GM21423 (cell line): ENCODE results near the gene EIF2AK3.
A peak's percentile ranks its signal among the peaks of the same experiment; 100 is the strongest.
"Not testable (repeated sequence)": the region's sequence is repeated elsewhere in the genome, so short reads cannot be mapped to it uniquely, and the experiment has no call there.

Source experiments
- ATAC-seq: cut with Tn5 transposase; IDR thresholded peaks from one replicate; pipeline ENCODE4 v1.9.1; 2021; ENCODE audit warnings: mild to moderate bottlenecking, moderate library complexity; ENCODE audit not compliant: unreplicated experiment

Gene EIF2AK3

GRCh38 chr2:88637464-88637863 lies 10.2 kb upstream of the EIF2AK3 start:
- ATAC-seq: no peak

DNA sequence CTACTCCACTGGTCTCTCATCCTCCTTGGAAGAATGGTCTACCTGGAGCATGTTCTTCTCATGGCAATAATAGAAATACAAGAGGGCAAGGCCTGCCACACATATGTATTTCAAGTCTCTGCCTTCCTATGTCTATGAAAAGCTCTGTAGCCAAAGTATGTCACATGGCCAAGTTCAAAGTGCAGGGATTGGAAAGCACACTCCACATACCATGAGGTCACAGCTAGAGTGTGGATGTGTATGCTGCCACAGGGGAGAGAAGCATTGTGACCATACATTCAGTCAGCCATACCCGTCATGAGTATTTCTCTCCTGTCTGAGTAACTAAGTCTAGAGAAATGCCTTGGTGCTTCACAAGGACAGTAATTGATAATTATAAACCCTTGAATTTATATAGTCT lies 8.8 kb upstream of the EIF2AK3 start:
- ATAC-seq: no peak

DNA sequence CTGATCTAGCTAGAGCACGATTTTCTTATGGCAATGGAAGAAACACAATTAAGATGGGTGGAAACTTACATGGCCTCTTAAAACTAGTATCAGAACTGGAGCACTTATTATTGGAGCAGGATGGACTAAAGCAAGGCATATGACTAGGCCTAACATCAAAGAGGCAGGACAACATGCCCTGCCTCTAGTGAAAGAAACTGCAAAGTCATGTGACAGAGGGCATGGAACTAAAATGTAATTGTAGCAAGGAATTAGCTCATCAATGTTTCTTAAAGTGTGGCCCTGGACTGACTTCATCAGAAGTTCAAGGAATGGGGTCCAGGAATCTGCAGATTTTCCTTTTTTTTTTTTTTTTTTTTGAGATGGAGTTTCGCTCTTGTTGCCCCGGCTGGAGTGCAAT lies 5.3 kb upstream of the EIF2AK3 start:
- no peak for ATAC-seq

GRCh38 chr2:88628571-88628939 lies 1.3 kb upstream of the EIF2AK3 start:
- ATAC-seq: no peak

- peak; percentile 38 for ATAC-seq
Observed at GRCh38 chr2:88627856-88628570, 749 bp upstream of the EIF2AK3 start.

DNA sequence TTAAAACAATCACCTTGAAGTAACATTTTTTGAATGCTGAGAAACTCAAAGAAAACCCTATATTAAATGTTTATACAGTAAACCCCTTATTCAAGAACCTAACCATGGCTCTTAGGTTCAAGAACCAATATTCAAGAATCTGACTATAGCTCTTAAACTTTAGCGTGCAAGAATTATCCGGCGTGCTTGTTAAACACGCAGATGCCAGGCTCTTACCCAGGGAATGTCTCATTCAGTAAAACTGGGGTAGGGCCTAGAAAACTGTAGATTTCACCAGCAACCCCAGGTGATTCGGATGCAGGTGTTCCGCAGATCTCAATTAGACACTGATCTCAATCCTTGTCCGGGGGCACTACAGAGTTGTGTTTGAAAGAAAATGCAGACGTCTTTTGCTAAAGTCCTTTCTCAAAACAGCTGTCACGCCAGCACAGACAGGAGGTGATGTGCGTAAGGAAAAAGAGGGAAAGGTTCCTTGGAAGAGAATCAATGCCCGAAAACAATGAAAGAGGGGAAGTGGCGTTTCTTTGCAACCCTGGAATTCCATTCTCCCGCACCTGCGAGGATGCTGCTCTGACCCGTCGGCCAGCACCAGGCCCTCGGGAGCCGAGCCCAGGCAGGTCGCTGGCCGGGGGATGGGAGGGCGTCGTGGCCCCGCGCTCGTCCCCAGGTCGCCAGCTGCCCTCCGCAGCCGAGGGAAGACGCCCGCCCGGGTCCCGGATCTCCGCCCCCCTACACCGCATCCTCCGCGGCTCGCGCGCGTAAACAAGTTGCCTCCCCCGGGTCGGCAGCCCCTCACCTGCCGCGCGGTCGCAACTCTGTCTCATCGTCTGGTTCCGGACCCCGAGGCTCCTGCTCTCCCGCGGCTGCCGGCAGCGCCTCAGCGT lies 851 bp downstream of the EIF2AK3 start:
- peak; percentile 7 for ATAC-seq

DNA sequence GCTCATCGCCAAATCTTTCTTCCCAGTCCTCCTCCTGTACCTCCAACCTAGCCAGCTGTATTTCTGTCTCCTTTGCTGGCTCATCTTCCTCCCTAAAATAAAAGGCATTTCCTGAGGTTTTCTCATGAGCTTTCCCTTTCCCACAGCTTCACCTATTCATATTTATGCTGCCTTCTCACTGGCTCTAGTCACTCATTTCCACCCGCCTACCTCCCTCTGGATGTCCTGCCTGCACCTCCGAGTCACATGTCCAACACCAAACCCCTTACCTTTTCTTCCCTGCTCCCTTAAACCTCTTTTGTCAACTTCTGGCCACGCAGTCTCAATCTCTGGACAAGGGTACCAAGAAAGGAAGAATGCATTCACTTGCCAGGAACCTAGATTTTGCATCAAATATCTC lies 2.8 kb downstream of the EIF2AK3 start:
- ATAC-seq: no peak

GRCh38 chr2:88623831-88624465 lies 3.3 kb downstream of the EIF2AK3 start:
- not testable (repeated sequence) for ATAC-seq

- no peak for ATAC-seq
Observed at GRCh38 chr2:88622307-88622706, 5.0 kb downstream of the EIF2AK3 start.

DNA sequence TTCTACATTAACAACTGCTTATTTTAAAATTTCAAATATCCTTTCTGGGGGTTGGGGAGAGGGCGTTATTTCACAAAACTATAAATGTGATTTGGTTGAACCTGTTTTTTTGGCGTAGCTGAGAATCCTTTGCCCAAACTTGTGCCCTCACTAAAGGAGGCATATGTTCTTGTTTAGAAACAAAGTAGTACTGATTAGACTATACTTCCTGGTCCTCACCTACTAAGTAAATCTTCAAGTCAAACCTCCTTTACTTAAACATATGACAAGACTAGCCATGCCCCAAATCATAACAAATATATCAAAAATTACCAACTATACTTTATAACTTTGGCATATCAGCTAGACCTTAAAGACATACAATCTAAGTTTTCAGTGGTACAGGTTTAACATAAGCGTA lies 5.8 kb downstream of the EIF2AK3 start:
- no peak for ATAC-seq

DNA sequence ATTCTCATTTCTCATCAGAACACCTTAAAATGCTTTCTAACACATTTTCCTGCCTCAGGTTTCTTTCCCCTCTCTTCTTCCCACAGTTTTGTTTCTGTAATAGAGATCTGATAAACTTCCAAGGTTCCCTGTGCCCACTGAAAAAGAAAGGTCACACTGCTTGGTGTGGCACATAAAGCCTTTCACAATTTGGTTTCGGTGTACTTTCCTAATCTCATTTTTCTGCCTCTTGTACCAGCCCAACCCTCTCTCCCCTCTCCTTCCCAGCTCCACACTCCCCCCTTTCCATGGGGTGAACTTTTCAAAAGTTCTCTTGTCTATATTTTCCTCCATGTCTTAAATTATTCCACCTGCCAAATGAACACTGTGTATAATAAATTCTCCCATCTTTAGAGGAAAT lies 7.2 kb downstream of the EIF2AK3 start:
- ATAC-seq: no peak

DNA sequence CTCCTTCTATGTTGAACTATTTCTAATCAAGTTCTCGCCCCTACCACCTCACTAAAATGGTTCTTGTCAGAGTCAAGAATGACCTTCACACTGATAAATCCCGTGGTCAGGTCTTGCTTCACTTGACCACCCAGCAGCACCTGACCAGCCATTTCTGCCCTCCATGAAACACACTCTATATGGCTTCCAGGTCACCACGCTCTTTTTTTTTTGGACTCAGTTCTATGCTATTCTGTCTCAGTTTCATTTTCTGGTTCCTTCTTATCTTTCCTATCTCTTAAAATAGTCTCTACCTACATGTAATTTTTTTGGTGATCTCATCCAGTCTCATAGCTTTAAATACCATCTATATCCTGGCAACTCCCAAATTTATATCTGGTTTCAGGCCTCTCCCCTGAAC lies 11.4 kb downstream of the EIF2AK3 start:
- ATAC-seq: peak; percentile 49

DNA sequence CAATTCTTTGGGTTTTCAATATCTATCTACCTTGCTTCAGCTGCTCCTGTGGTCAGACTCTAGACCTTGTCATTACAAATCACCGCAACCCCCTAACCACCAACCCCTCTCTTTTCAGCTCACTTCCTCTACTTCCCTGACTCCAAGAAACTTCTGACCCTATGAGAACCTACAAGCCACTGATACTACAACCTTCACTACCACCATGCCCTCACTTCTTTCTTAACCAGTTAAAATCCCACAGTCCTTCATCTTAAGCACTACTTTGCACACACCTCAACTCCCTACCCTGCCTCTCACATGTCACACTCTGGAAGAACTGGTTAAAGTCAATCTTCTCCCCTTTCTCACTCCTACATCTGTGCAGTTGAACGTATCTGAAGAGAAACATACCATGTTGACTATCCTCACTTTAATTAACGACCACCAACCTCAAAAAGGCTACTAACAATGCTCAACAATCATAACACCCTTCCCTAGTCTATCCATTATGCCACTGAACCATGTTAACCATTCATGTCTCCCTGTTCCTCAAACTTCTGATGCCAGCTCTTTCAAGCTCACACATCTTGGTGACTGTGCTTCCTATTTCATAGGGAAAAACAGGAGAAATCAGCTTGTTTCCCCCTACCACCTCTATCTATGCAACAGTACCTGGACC lies 12.6 kb downstream of the EIF2AK3 start:
- peak; percentile 79 for ATAC-seq

- ATAC-seq: no peak
Observed at GRCh38 chr2:88613921-88614320, 13.3 kb downstream of the EIF2AK3 start.

DNA sequence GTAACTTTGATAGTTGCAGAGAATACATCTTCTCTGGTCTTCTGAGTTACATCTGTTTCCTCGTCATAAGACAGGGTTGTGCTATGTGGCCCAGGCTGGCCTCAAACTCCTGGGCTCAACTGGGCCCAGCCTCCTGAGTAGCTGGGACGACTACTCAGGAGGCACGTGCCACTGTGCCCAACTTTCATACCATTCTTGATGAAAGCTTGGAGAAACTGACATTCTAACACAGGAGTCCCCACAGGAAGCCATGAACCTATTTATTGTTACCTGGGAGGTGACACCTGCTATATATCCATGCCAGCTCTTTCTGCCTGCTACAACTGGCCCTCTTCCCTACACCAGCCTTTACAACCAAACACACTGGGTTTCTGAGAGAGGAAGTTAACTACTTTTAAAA lies 19.1 kb downstream of the EIF2AK3 start:
- no peak for ATAC-seq

DNA sequence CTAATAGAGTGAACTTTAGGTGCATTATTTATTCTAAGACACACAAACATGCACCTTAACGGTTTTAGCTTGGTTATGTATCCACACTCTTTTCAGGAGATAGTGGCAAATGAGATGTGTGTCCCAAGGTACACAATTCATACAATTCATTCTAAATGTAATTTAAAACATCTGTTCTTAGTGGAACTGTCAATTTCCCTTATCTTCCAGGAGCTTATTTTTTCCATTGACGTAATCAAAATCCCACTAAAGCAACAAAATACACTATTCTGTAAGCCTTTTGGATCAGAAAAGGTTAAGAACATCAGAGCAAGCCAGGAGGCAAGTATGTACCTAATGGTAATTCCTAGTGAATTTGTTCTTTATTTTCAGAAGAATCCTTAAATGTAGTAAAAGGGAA lies 19.8 kb downstream of the EIF2AK3 start:
- ATAC-seq: no peak

GRCh38 chr2:88606371-88607030 lies 20.8 kb downstream of the EIF2AK3 start:
- peak; percentile 87 for ATAC-seq

DNA sequence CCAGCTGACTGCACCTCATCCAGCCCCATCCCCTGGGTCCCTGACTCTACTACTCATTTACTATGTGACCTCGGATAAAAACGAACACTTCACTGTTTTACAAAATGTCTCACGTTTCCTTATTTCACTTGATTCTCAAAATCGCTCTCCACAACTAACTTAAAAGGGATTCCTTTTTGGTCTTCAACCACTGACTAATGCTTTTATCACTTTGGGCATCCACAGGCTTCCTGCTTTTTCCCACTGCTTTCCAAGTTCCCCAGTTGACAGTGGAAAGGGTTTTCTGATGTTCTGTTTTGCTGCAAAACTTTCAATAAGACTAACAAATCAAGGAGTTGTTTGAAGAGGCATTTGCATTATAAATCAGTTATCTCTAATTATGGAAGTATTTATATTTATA lies 24.1 kb downstream of the EIF2AK3 start:
- ATAC-seq: no peak

DNA sequence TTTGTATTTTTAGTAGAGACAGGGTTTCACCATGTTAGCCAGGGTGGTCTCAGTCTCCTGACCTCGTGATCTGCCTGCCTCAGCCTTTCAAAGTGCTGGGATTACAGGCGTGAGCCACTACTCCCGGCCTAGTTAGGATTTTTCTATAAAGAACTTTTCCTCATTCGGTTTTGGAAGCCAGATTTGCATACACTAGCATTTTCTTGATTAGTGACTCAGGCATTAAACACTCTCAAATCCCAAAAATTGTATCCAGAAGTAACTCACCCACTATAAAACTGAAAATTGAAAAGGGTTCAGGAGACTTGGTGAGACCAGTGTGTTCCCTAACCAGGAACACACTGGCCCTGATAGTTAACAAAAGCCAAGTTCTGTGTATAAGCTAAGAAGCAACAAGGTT lies 25.2 kb downstream of the EIF2AK3 start:
- ATAC-seq: no peak

- ATAC-seq: no peak
Observed at GRCh38 chr2:88601286-88601685, 26.0 kb downstream of the EIF2AK3 start.

- peak; percentile 99 for ATAC-seq
Observed at GRCh38 chr2:88600038-88600465, 27.2 kb downstream of the EIF2AK3 start.
